Fibroblast of mammary gland (primary cell): Measurements from ENCODE around the gene GPR39.

ENCODE experiments used
- DNase-seq: peaks from one replicate; pipeline ENCODE4 v3.0.0-alpha.2; 2010; ENCODE audit warnings: low read depth
- H3K4me3 ChIP-seq: 2 replicates; pipeline ENCODE4 v1.5.1; 2011; ENCODE audit warnings: low read depth, mild to moderate bottlenecking, low read length, moderate library complexity; ENCODE audit not compliant: control insufficient read depth
- CTCF ChIP-seq: conservative IDR thresholded peaks from 2 replicates; pipeline ENCODE4 v1.5.1; 2011; ENCODE audit warnings: low read depth, low read length, inconsistent platforms; ENCODE audit not compliant: control insufficient read depth, insufficient read depth

GPR39 gene

GRCh38 chr2:132448771-132449170 lies 32.2 kb downstream of the GPR39 start:
- TF ChIP-seq CTCF, result peak; percentile 80
- H3K4me3 ChIP-seq, result no peak overlapping the region
- peak; percentile 56 for DNase-seq

- TF ChIP-seq CTCF, result no peak
- no peak for DNase-seq
- no peak overlapping the region for H3K4me3 ChIP-seq
These were observed 33.3 kb downstream of the GPR39 start for GRCh38 chr2:132449868-132450267.

- TF ChIP-seq CTCF, result no peak
- DNase-seq, result no peak
- no peak overlapping the region for H3K4me3 ChIP-seq
These were observed 44.2 kb downstream of the GPR39 start for GRCh38 chr2:132460781-132461180.

GRCh38 chr2:132462236-132462635 lies 45.6 kb downstream of the GPR39 start:
- no peak for DNase-seq
- TF ChIP-seq CTCF, result no peak
- H3K4me3 ChIP-seq, result no peak overlapping the region

GRCh38 chr2:132463719-132464118 lies 47.1 kb downstream of the GPR39 start:
- no peak overlapping the region for H3K4me3 ChIP-seq
- no peak for TF ChIP-seq CTCF
- DNase-seq, result no peak

GRCh38 chr2:132465917-132466316 lies 49.3 kb downstream of the GPR39 start:
- no peak overlapping the region for H3K4me3 ChIP-seq
- no peak for DNase-seq
- TF ChIP-seq CTCF, result no peak

GRCh38 chr2:132466428-132467028 lies 49.9 kb downstream of the GPR39 start:
- no peak for TF ChIP-seq CTCF
- no peak for DNase-seq
- H3K4me3 ChIP-seq, result no peak overlapping the region
